Mesenchymal stem cell (in vitro differentiated cells and primary cell): ENCODE data around the gene PFDN5.

Experiments used
- DNase-seq: peaks from one replicate; pipeline ENCODE4 v3.0.0-alpha.2; 2013
- H2AFZ ChIP-seq: one replicate; pipeline ENCODE4 v1.6.1; 2013; ENCODE audit warnings: low read depth, mild to moderate bottlenecking, control low read depth, inconsistent platforms, low read length, moderate library complexity
- H2AK5ac ChIP-seq: 2 replicates; pipeline ENCODE4 v1.6.1; 2013; ENCODE audit warnings: low read length, moderate library complexity, mild to moderate bottlenecking, inconsistent platforms; ENCODE audit not compliant: severe bottlenecking
- H2BK120ac ChIP-seq: one replicate; pipeline ENCODE4 v1.6.1; 2013; ENCODE audit warnings: low read depth, mild to moderate bottlenecking, inconsistent platforms, low read length, moderate library complexity
- H2BK12ac ChIP-seq, 2 experiments: one replicate each; pipeline ENCODE4 v1.6.1; 2013; ENCODE audit warnings: inconsistent platforms in 2 of 2, low read length in 2 of 2, mild to moderate bottlenecking in 2 of 2, moderate library complexity in 2 of 2, control low read depth in 1 of 2
- H2BK15ac ChIP-seq: one replicate; pipeline ENCODE4 v1.6.1; 2013; ENCODE audit warnings: mild to moderate bottlenecking, low read depth, inconsistent platforms; ENCODE audit not compliant: poor library complexity, severe bottlenecking
- H2BK5ac ChIP-seq: 2 replicates; pipeline ENCODE4 v1.6.1; 2013; ENCODE audit warnings: low read depth, mild to moderate bottlenecking, low read length, control low read depth, inconsistent platforms; ENCODE audit not compliant: poor library complexity, severe bottlenecking
- H3K14ac ChIP-seq, 2 experiments: one replicate each; pipeline ENCODE4 v1.6.1; 2013; ENCODE audit warnings: inconsistent platforms in 2 of 2, low read length in 2 of 2, control low read depth in 1 of 2, mild to moderate bottlenecking in 1 of 2, moderate library complexity in 1 of 2
- H3K18ac ChIP-seq, 2 experiments: one replicate each; pipeline ENCODE4 v1.6.1; 2013; ENCODE audit warnings: inconsistent platforms in 2 of 2, low read length in 2 of 2, control low read depth in 1 of 2, low read depth in 1 of 2, mild to moderate bottlenecking in 1 of 2
- H3K23ac ChIP-seq, 2 experiments: one replicate each; pipeline ENCODE4 v1.6.1; 2013; ENCODE audit warnings: inconsistent platforms in 2 of 2, low read length in 2 of 2, mild to moderate bottlenecking in 2 of 2, moderate library complexity in 2 of 2, control low read depth in 1 of 2
- H3K27ac ChIP-seq: 2 replicates; pipeline ENCODE4 v1.5.1; 2013; ENCODE audit warnings: mild to moderate bottlenecking, moderate library complexity, low read length, control low read depth, inconsistent platforms; ENCODE audit not compliant: poor library complexity, severe bottlenecking
- H3K27me3 ChIP-seq, 2 experiments: 2 replicates each; pipeline versions ENCODE4 v1.6.1 to v1.7.0; 2013; ENCODE audit warnings: low read length in 2 of 2, mild to moderate bottlenecking in 2 of 2, moderate library complexity in 2 of 2, control low read depth in 1 of 2, inconsistent platforms in 1 of 2; ENCODE audit not compliant: control insufficient read depth in 1 of 2, insufficient read depth in 1 of 2
- H3K36me3 ChIP-seq, 2 experiments: 2 replicates each; pipeline versions ENCODE4 v1.6.1 to v1.7.0; 2013; ENCODE audit warnings: low read length in 2 of 2, control low read depth in 1 of 2, inconsistent platforms in 1 of 2, low read depth in 1 of 2, mild to moderate bottlenecking in 1 of 2; ENCODE audit not compliant: insufficient read depth in 2 of 2, control insufficient read depth in 1 of 2
- H3K4ac ChIP-seq, 2 experiments: one replicate each; pipeline ENCODE4 v1.6.1; 2013; ENCODE audit warnings: inconsistent platforms in 2 of 2, low read length in 2 of 2, mild to moderate bottlenecking in 2 of 2, moderate library complexity in 2 of 2, control low read depth in 1 of 2, low read depth in 1 of 2
- H3K4me1 ChIP-seq: 2 replicates; pipeline ENCODE4 v1.6.1; 2013; ENCODE audit warnings: low read depth, low read length, control low read depth; ENCODE audit not compliant: control insufficient read depth, insufficient read depth
- H3K4me2 ChIP-seq: 2 replicates; pipeline ENCODE4 v1.6.1; 2013; ENCODE audit warnings: low read length, mild to moderate bottlenecking, inconsistent platforms; ENCODE audit not compliant: poor library complexity, severe bottlenecking
- H3K4me3 ChIP-seq, 2 experiments: 2 replicates each; pipeline versions ENCODE4 v1.5.1 to v1.7.0; 2013; ENCODE audit warnings: low read length in 2 of 2, mild to moderate bottlenecking in 2 of 2, control low read depth in 1 of 2, low read depth in 1 of 2; ENCODE audit not compliant: insufficient read depth in 1 of 2
- H3K79me1 ChIP-seq: replicated peaks from 2 replicates; pipeline ENCODE4 v1.6.1; 2013; ENCODE audit warnings: mild to moderate bottlenecking, control low read depth, low read length, inconsistent platforms; ENCODE audit not compliant: poor library complexity, severe bottlenecking
- H3K9ac ChIP-seq: 2 replicates; pipeline ENCODE4 v1.7.0; 2013; ENCODE audit warnings: mild to moderate bottlenecking, low read length, moderate library complexity
- H3K9me3 ChIP-seq: 2 replicates; pipeline ENCODE4 v1.7.0; 2013; ENCODE audit warnings: mild to moderate bottlenecking, low read length; ENCODE audit not compliant: control insufficient read depth
- H4K8ac ChIP-seq: one replicate; pipeline ENCODE4 v1.6.1; 2013; ENCODE audit warnings: inconsistent platforms, mild to moderate bottlenecking, low read length, moderate library complexity
- H4K91ac ChIP-seq: one replicate; pipeline ENCODE4 v1.6.1; 2013; ENCODE audit warnings: mild to moderate bottlenecking, low read length, inconsistent platforms
- WGBS: methylation state at CpG from one replicate; pipeline ENCODE4 v1.1.7; 2013; ENCODE audit warnings: mixed read lengths; 5-methylcytosine and 5-hydroxymethylcytosine counted together

Gene PFDN5

GRCh38 chr12:53332744-53333143 is 37.4 kb downstream of the PFDN5 start:
- H2BK120ac ChIP-seq, result no peak overlapping the region
- H3K4me2 ChIP-seq, result no peak overlapping the region
- H3K9ac ChIP-seq, result no peak overlapping the region
- H2AK5ac ChIP-seq, result no peak overlapping the region
- no peak overlapping the region for H3K4ac ChIP-seq
- no peak overlapping the region for H3K23ac ChIP-seq
- no peak overlapping the region for H4K91ac ChIP-seq
- H3K4me3 ChIP-seq, result no peak overlapping the region
- peak overlapping the region; percentile 34 for H2BK15ac ChIP-seq
- DNase-seq, result no peak
- WGBS, result 83% methylated on average over 13 of the region's 15 CpGs
- H2BK12ac ChIP-seq, result no peak overlapping the region
- H3K36me3 ChIP-seq, result no peaks in the 10 kb centered on the region
- no peak overlapping the region for H3K14ac ChIP-seq
- no peaks in the 10 kb centered on the region for H3K79me1 ChIP-seq
- no peak overlapping the region for H2AFZ ChIP-seq
- H3K27ac ChIP-seq, result no peak overlapping the region
- H2BK5ac ChIP-seq, result no peak overlapping the region
- no peaks in the 10 kb centered on the region for H3K9me3 ChIP-seq
- no peak overlapping the region for H4K8ac ChIP-seq
- H3K4me1 ChIP-seq, result no peaks in the 10 kb centered on the region
- peaks cover 69 to 81% of the 10 kb centered on the region in 2 experiments for H3K27me3 ChIP-seq
- no peak overlapping the region for H3K18ac ChIP-seq

DNA sequence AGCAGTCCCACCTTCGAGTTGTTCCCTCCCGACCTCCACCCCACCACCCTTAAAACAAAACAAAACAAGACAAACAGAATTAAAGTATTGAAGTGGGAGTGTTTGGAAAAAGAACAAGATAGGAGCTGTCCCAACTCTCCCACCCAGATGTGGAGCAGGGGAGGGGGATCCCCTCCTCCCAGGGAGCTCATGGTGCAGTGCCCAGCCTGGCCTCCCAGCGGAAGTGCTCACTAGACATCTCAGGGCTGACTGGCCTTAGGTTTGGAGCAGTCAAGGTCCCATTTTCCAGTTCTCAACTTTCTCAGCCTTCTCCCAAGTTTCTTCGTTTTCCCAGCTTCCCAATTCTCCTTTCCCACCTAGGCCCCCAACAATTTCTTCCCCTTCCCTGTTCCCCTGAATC is 37.9 kb downstream of the PFDN5 start:
- H4K91ac ChIP-seq, result no peak overlapping the region
- H2BK15ac ChIP-seq, result no peak overlapping the region
- H2AFZ ChIP-seq, result no peak overlapping the region
- H3K18ac ChIP-seq, result no peak overlapping the region
- H3K4me3 ChIP-seq, result no peak overlapping the region
- no peaks in the 10 kb centered on the region for H3K9me3 ChIP-seq
- no peak overlapping the region for H2BK5ac ChIP-seq
- no peaks in the 10 kb centered on the region for H3K36me3 ChIP-seq
- no peak overlapping the region for H3K4me2 ChIP-seq
- no peak overlapping the region for H3K14ac ChIP-seq
- peaks cover 69 to 85% of the 10 kb centered on the region in 2 experiments for H3K27me3 ChIP-seq
- H4K8ac ChIP-seq, result no peak overlapping the region
- DNase-seq, result no peak
- H3K23ac ChIP-seq, result no peak overlapping the region
- H3K4me1 ChIP-seq, result no peaks in the 10 kb centered on the region
- H2BK12ac ChIP-seq, result no peak overlapping the region
- no peak overlapping the region for H2AK5ac ChIP-seq
- H3K79me1 ChIP-seq, result no peaks in the 10 kb centered on the region
- WGBS, result 77% methylated on average over 2 of the region's 4 CpGs
- H3K27ac ChIP-seq, result no peak overlapping the region
- H3K9ac ChIP-seq, result no peak overlapping the region
- no peak overlapping the region for H2BK120ac ChIP-seq
- H3K4ac ChIP-seq, result no peak overlapping the region

DNA sequence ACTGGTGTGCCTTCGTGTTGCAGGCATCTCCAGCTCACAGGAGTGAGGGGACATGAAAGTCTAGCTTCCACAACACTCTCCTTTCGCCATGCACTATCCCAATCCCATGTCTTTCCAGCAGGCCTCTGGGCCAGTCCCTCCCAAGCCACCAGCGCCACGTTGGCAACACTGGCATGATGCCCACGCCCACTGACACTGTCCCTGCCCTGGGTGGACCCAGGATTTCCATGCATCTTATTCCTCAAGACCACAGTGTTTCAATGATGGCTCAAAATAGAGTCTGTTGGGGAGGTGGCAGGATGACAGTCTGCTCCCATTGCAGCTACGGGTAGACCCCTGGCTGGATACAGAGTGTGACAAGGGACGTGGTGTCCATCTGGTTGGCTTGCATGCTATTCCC is 38.5 kb downstream of the PFDN5 start:
- H3K9me3 ChIP-seq, result no peaks in the 10 kb centered on the region
- H2AFZ ChIP-seq, result no peak overlapping the region
- H3K23ac ChIP-seq, result no peak overlapping the region
- no peak overlapping the region for H2BK120ac ChIP-seq
- no peak overlapping the region for H3K4me3 ChIP-seq
- no peak overlapping the region for H4K8ac ChIP-seq
- H3K14ac ChIP-seq, result no peak overlapping the region
- no peak overlapping the region for H4K91ac ChIP-seq
- H2BK15ac ChIP-seq, result no peak overlapping the region
- H3K36me3 ChIP-seq, result no peaks in the 10 kb centered on the region
- no peak overlapping the region for H3K4ac ChIP-seq
- no peak overlapping the region for H3K4me2 ChIP-seq
- no peak overlapping the region for H2BK12ac ChIP-seq
- no peak overlapping the region for H2AK5ac ChIP-seq
- no peaks in the 10 kb centered on the region for H3K4me1 ChIP-seq
- no peak overlapping the region for H3K18ac ChIP-seq
- DNase-seq, result no peak
- no peak overlapping the region for H3K9ac ChIP-seq
- peaks cover 69 to 86% of the 10 kb centered on the region in 2 experiments for H3K27me3 ChIP-seq
- H3K79me1 ChIP-seq, result no peaks in the 10 kb centered on the region
- H2BK5ac ChIP-seq, result no peak overlapping the region
- 79% methylated on average over 7 of the region's 7 CpGs for WGBS
- no peak overlapping the region for H3K27ac ChIP-seq

DNA sequence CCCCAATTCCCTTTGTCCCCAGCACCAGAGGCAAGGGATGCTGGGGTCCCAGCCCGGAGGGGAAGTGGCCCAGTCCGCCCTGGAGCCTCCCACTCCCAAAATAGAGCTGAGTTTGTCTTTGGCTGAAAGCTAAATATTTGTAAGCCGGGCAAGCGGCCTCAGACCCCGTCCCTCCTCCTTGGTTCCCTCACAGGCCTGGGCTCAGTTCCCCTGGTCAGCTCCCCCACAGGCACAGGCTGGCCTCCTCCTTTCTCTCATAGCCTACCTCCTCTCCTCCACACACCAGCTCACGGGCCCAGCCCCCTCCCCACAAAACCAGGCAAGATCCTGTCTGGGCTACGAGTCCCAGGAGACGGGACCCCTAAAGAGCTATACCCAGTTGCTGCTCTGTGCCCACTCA is 39.5 kb downstream of the PFDN5 start:
- Histone ChIP-seq H2BK5ac (no peak overlapping the region), H3K36me3 (no peaks in the 10 kb centered on the region), H2BK15ac (no peak overlapping the region), H2AK5ac (no peak overlapping the region), H3K27me3 (peaks cover 67 to 86% of the 10 kb centered on the region in 2 experiments), H2AFZ (no peak overlapping the region), H3K79me1 (no peaks in the 10 kb centered on the region), H4K91ac (no peak overlapping the region), H2BK120ac (no peak overlapping the region), H3K18ac (no peak overlapping the region), H3K9ac (no peak overlapping the region), H3K4me3 (no peak overlapping the region), H3K4me1 (no peaks in the 10 kb centered on the region), H3K4ac (no peak overlapping the region), H3K9me3 (no peaks in the 10 kb centered on the region), H3K4me2 (no peak overlapping the region), H3K23ac (no peak overlapping the region), H2BK12ac (no peak overlapping the region), H3K27ac (no peak overlapping the region), H4K8ac (no peak overlapping the region), H3K14ac (no peak overlapping the region)
- WGBS, result 68% methylated on average over 8 of the region's 8 CpGs
- DNase-seq, result no peak
